Adipocyte (in vitro differentiated cells): Measurements from ENCODE around the gene USP24.
"Not testable (repeated sequence)": the region's sequence is repeated elsewhere in the genome, so short reads cannot be mapped to it uniquely, and the experiment has no call there.

Source experiments
- DNase-seq: peaks from one replicate; pipeline ENCODE4 v3.0.0-alpha.2; 2015; ENCODE audit warnings: low read depth
- H3K27me3 ChIP-seq: replicated peaks from 2 replicates; pipeline ENCODE4 v1.7.0; 2013; ENCODE audit warnings: mild to moderate bottlenecking, low read length, moderate library complexity; ENCODE audit not compliant: control insufficient read depth, insufficient read depth
- H3K36me3 ChIP-seq: 2 replicates; pipeline ENCODE4 v1.7.0; 2013; ENCODE audit warnings: low read length, mild to moderate bottlenecking, moderate library complexity; ENCODE audit not compliant: control insufficient read depth, insufficient read depth, severe bottlenecking
- H3K4me1 ChIP-seq: 2 replicates; pipeline ENCODE4 v1.7.0; 2013; ENCODE audit warnings: mild to moderate bottlenecking, low read length, moderate library complexity; ENCODE audit not compliant: control insufficient read depth, insufficient read depth
- H3K4me3 ChIP-seq: 2 replicates; pipeline ENCODE4 v1.7.0; 2013; ENCODE audit warnings: mild to moderate bottlenecking, low read length, moderate library complexity
- H3K9ac ChIP-seq: 2 replicates; pipeline ENCODE4 v1.7.0; 2013; ENCODE audit warnings: mild to moderate bottlenecking, low read length, moderate library complexity
- H3K9me3 ChIP-seq: 2 replicates; pipeline ENCODE4 v1.7.0; 2013; ENCODE audit warnings: mild to moderate bottlenecking, low read length, moderate library complexity; ENCODE audit not compliant: control insufficient read depth

The USP24 gene

DNA sequence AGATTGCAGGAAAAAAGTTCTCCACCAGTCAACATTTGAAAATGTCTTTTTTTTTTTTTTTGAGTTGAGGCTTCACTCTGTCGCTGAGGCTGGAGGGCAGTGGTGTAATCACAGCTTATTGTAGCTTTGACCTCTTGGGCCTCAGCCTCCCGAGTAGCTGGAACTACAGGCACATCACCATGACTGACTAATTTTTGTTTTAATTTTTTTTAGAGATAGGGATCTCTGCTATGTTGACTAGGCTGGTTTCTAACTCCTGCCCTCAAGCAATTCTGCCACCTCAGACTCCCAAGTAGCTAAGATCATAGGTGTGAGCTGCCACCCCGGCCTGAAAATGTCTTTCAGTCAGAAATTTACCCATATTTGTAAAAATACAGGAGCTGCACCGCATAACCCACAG lies 30.6 kb upstream of the USP24 start:
- H3K9me3 ChIP-seq: no peaks in the 10 kb centered on the region
- H3K27me3 ChIP-seq: no peaks in the 10 kb centered on the region
- DNase-seq: peak; percentile 36
- no peak overlapping the region for H3K4me3 ChIP-seq
- peaks cover 14% of the 10 kb centered on the region for H3K4me1 ChIP-seq
- H3K36me3 ChIP-seq: no peaks in the 10 kb centered on the region
- H3K9ac ChIP-seq: no peak overlapping the region

DNA sequence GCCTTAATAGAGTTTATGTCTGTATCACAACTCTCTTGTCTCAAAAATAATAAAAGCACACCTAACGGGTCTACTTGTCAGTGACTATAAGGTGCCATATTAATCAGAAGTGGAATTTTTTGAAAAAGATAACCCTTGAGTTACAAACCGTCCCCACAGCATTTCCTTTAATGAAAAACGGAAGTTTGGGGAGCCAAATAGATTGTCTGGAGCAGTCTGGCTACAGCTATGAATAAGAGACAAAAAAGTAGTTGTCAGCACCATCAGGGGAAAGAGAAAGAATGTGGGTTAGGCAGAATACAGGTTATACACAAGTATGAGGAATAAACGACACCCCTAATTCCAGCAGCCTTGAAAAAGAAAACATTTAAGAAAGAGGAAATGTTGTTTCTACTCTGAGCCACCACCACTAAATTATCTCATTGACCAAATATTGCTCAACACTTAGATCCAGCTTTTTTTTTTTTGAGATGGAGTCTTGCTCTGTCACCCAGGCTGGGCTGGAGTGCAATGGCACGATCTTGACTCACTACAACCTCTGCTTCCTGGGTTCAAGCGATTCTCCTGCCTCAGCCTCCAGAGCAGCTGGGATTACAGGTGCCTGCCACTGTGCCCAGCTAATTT lies 29.4 kb upstream of the USP24 start:
- Histone ChIP-seq H3K9ac (no peak overlapping the region), H3K9me3 (no peaks in the 10 kb centered on the region), H3K4me3 (no peak overlapping the region), H3K36me3 (no peaks in the 10 kb centered on the region), H3K27me3 (no peaks in the 10 kb centered on the region), H3K4me1 (peaks cover 14% of the 10 kb centered on the region)
- DNase-seq: peak; percentile 55

DNA sequence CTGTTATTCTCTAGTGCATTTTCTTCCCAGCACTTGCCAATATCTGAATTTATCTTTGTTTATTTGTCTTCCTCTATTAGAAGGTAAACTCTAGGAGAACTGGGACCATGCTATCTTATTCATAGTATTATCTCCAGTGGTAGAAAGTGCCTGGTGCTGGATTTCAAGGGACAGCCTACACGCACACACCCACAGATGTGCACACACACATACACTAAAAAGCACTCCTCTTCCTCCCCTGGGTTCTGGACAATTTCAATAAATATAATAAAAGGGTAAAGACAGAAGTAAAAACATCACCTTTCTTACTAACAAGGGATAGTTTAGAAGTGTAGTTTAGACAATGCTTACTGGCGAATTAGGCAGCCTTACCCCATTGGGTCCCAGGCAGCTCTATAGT lies 28.5 kb upstream of the USP24 start:
- Histone ChIP-seq H3K4me1 (peaks cover 14% of the 10 kb centered on the region), H3K36me3 (no peaks in the 10 kb centered on the region), H3K4me3 (no peak overlapping the region), H3K9me3 (no peaks in the 10 kb centered on the region), H3K27me3 (no peaks in the 10 kb centered on the region), H3K9ac (no peak overlapping the region)
- no peak for DNase-seq

DNA sequence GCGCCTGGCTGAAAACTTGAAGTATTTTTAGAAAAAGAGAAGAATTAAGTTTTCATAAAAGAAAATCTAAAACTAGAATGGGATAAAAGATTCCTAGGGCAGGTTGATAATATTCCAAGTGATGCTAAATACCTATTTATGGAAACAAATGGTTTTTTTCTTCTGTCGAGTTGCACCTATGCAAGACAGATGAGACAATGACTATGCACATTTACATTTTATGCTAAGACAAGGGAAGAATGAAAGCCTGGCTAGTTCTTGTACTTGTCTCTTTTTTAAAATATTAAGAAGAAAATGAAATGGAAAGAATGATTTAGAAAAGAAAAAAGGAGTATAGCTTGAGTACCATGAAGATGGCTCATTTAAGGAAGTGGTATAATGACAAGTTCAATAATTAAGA lies 24.4 kb upstream of the USP24 start:
- peaks cover 15% of the 10 kb centered on the region for H3K4me1 ChIP-seq
- H3K9ac ChIP-seq: no peak overlapping the region
- no peak for DNase-seq
- no peak overlapping the region for H3K4me3 ChIP-seq
- H3K9me3 ChIP-seq: no peaks in the 10 kb centered on the region
- H3K27me3 ChIP-seq: no peaks in the 10 kb centered on the region
- no peaks in the 10 kb centered on the region for H3K36me3 ChIP-seq

DNA sequence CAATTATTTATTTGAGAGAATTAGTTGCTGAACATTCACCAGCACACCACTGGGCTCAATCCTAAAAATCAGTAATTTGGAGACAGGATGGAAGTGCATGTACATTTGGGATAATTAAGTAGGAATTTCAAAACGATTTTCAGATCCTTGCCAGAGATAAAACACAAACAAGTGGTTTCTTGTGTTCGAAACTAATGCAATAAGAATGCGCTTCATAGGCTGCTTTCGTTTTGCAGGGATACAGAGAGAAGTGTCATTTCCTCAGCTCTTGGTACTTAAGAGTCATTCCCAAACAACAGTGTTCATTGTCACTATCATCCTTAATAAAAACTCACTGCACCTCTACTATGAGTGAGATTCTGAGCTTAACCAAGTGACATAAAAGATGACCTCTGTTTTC lies 20.6 kb upstream of the USP24 start:
- H3K4me3 ChIP-seq: peak overlapping the region; percentile 67
- H3K27me3 ChIP-seq: no peaks in the 10 kb centered on the region
- peaks cover 27% of the 10 kb centered on the region for H3K4me1 ChIP-seq
- DNase-seq: peak; percentile 83
- no peaks in the 10 kb centered on the region for H3K9me3 ChIP-seq
- H3K36me3 ChIP-seq: no peaks in the 10 kb centered on the region
- no peak overlapping the region for H3K9ac ChIP-seq

DNA sequence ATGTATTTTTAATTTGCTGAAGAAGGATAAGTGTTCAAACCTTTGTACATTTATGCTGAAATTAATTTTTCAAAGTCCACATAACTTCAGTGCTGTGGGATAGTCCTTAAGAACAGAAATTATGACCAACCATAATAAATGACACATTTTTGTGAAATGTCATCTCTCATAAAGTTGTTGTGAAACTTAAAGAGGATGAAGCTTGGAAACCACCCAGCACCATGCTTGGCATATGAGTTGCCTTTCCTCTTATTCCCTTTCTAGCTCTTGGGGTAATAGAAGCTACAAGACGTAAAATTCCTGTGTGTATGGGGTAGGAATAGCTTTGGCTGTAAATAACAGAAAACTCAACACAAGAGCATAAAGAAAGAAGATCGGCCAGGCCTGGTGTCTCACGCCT lies 18.9 kb upstream of the USP24 start:
- peak; percentile 64 for DNase-seq
- Histone ChIP-seq H3K9me3 (no peaks in the 10 kb centered on the region), H3K4me3 (peak overlapping the region; percentile 24), H3K4me1 (peaks cover 27% of the 10 kb centered on the region), H3K36me3 (no peaks in the 10 kb centered on the region), H3K9ac (no peak overlapping the region), H3K27me3 (no peaks in the 10 kb centered on the region)

DNA sequence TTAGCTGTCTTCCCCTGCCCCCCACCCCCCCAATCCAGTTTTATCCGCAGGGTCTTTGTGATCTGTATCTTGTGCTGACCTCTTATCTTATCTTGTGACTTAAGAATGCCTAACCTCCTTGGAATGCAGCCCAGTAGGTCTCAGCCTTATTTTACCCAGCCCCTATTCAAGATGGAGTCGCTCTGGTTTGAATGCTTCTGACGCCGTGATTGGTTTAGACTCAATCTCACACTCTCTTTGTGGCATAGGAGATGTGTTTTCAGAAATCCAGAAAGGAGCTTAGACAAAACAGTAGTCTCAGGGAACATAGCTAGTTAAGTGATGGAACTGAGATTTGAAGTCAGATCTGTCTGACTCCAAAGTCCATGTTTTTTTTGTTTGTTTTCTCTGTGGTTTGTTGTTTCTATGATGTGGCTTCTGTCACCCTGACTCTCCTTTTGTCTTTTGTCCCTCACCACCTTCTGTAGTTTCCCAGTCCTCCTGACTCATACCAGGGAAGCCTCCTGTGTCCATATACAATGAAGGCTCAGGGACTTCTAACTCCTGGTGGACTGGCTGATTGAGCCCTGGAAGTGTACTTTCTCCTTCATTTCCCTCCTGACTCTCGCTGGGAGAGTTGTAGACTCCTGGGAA lies 18.1 kb upstream of the USP24 start:
- DNase-seq: no peak
- peaks cover 27% of the 10 kb centered on the region for H3K4me1 ChIP-seq
- H3K4me3 ChIP-seq: peak overlapping the region; percentile 24
- H3K9ac ChIP-seq: peak overlapping the region; percentile 1
- H3K36me3 ChIP-seq: no peaks in the 10 kb centered on the region
- H3K27me3 ChIP-seq: no peaks in the 10 kb centered on the region
- no peaks in the 10 kb centered on the region for H3K9me3 ChIP-seq

DNA sequence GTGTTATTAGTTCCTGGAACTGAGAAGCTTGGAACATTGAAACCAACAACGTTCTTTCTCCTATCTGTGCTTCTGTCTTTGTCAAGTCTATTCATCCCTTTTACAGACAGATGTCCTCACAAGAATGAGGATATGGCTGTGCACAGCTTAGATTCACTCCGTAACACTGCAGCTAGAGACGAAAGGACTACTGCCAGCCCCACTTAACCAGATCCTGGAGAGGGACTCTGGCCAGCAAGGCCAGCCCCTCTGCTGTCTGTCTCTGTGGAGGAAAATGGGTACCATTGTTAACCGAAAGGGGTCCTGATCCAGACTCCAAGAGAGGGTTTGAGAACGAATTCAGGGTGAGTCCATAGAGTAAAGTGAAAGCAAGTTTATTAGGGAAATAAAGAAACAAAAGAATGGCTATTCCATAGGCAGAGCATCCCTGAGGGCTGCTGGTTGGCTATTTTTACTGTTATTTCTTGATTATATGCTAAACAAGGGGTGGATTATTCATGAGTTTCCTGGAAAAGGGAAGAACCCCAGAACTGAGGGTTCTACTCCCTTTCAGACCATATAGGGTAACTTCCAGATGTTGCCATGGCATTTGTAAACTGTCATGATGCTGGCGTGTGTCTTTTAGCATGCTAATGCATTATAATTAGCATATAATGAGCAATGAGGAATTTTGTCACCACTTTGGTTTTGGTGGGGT lies 17.4 kb upstream of the USP24 start:
- Histone ChIP-seq H3K9me3 (peaks cover 2% of the 10 kb centered on the region), H3K36me3 (no peaks in the 10 kb centered on the region), H3K4me3 (no peak overlapping the region), H3K4me1 (peaks cover 27% of the 10 kb centered on the region), H3K27me3 (no peaks in the 10 kb centered on the region), H3K9ac (no peak overlapping the region)
- no peak for DNase-seq

DNA sequence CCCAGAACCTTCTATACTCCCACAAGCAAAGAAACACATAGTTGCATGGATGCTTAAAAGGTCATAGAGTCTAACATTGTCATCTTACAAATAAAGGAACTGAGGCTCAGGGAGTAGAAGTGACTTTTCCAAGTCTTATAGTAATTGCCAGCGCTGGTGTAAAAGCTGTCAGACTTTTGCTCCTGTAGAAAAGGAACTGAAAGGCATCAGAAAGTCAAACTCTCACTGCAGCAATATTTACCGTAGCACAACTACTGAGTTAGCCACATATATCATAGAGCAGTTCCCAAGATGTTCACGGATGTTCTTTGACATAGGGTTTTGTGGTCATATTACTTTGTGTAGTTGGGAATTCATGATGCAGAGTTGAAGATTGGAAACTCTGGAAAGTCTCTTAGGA lies 16.6 kb upstream of the USP24 start:
- H3K4me1 ChIP-seq: peaks cover 27% of the 10 kb centered on the region
- peaks cover 5% of the 10 kb centered on the region for H3K9me3 ChIP-seq
- H3K27me3 ChIP-seq: no peaks in the 10 kb centered on the region
- DNase-seq: no peak
- H3K36me3 ChIP-seq: no peaks in the 10 kb centered on the region
- no peak overlapping the region for H3K4me3 ChIP-seq
- H3K9ac ChIP-seq: no peak overlapping the region

DNA sequence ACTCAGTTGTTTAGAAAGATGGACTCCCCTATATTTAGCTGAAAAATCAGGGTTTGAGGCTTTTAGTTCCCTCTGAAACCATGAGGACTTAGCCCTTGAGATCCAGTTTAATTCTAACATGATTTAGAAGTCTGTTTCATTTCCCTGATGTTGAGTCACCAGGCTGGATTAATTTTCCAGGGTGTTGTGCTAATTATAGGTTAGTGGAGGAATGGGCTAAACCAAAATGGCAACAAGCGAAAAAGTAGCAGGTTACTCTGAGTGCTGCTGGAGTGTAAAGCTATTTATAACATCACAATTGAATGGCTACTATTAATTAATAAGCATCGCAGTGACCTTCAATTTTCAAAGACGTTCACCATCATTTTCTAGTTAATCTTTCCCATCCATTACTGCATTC lies 15.5 kb upstream of the USP24 start:
- Histone ChIP-seq H3K4me1 (peaks cover 23% of the 10 kb centered on the region), H3K9ac (no peak overlapping the region), H3K9me3 (peaks cover 5% of the 10 kb centered on the region), H3K36me3 (no peaks in the 10 kb centered on the region), H3K27me3 (peaks cover under 1% of the 10 kb centered on the region), H3K4me3 (no peak overlapping the region)
- DNase-seq: no peak

DNA sequence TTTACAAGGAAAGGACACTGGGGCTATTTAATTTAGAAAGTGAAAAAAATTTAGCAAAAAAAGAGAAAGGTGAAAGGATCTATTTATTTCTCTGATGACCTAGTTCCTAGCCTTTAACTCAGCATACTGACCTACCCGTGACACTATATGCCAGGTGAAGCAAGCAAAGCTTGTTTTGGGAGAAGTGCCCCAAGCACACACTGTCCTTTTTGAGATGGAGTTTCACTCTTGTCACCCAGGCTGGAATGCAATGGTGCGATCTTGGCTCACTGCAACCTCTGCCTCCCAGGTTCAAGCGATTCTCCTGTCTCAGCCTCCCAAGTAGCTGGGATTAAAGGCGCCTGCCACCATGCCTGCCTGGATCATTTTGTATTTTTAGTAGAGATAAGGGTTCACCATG lies 14.6 kb upstream of the USP24 start:
- H3K27me3 ChIP-seq, DNase-seq, H3K9me3 ChIP-seq, H3K4me3 ChIP-seq, H3K36me3 ChIP-seq, H3K9ac ChIP-seq: not testable (repeated sequence)
- H3K4me1 ChIP-seq: peaks cover 17% of the 10 kb centered on the region
